Right atrium auricular region (tissue), 2 donors: ENCODE results near the gene GLIS2. TPM values are rescaled to one million over a fixed set of nuclear protein-coding genes. Genes with fewer than 3 reads are reported as not detected.
A peak's percentile ranks its signal among the peaks of the same experiment; 100 is the strongest.

Source experiments
- DNase-seq: peaks from one replicate; pipeline ENCODE4 v3.0.0-alpha.2; 2019; ENCODE audit warnings: low spot score
- H3K27ac ChIP-seq, 2 donors: fragments of 200-600 bp; sonication (generic); 1 replicate in 1 of 2; 2 replicates in 1 of 2; pipeline ENCODE4 v1.5.1; 2016 to 2019
- H3K27me3 ChIP-seq, 2 donors: fragments of 200-600 bp; sonication (generic); one replicate each; pipeline versions ENCODE4 v1.5.1 to v1.6.0; 2017 to 2019
- H3K36me3 ChIP-seq: fragments of 200-600 bp; sonication (generic); one replicate; pipeline ENCODE4 v1.5.1; 2016
- H3K4me1 ChIP-seq, 2 donors: fragments of 200-600 bp; sonication (generic); one replicate each; pipeline versions ENCODE4 v1.5.1 to v1.6.0; 2017 to 2019
- H3K4me3 ChIP-seq, 2 donors: fragments of 200-600 bp; sonication (generic); 1 replicate in 1 of 2; 2 replicates in 1 of 2; pipeline ENCODE4 v1.5.1; 2017 to 2019; ENCODE audit warnings: mild to moderate bottlenecking in 1 of 2, moderate library complexity in 1 of 2
- H3K9me3 ChIP-seq, 2 donors: fragments of 200-600 bp; sonication (generic); one replicate each; pipeline ENCODE4 v1.5.1; 2019
- CTCF ChIP-seq, 2 donors: fragments of 200-600 bp; sonication (generic); IDR thresholded peaks; one replicate each; pipeline ENCODE4 v1.5.1; 2019; ENCODE audit warnings: antibody characterized with exemption in 2 of 2
- total RNA-seq, 2 donors: library from RNA; depleted of rRNA; stranded (reverse); fragments of >200 nt; gene quantifications; one replicate each; pipeline ENCODE4 v1.1.0, GENCODE V29; 2016

Gene GLIS2
- total RNA-seq, 2 donors from 2014 or later = 10.3 to 16.0 TPM

GRCh38 chr16:4367393-4367856 lies 51.6 kb downstream of the GLIS2 start:
- Histone ChIP-seq H3K4me3 (no peak overlapping the region), H3K27me3 (no peaks in the 10 kb centered on the region), H3K27ac (no peak overlapping the region), H3K4me1 (peaks cover 0 to 33% of the 10 kb centered on the region in 2 donors), H3K36me3 (peaks cover 14% of the 10 kb centered on the region), H3K9me3 (no peaks in the 10 kb centered on the region)
- DNase-seq = no peak
- TF ChIP-seq CTCF (IDR thresholded peaks at IDR 0.05) = no peak

- H3K27ac ChIP-seq = peak overlapping the region in 1 of 2 donors; percentile 89
- TF ChIP-seq CTCF (IDR thresholded peaks at IDR 0.05) = no peak
- H3K4me1 ChIP-seq = peaks cover 0 to 51% of the 10 kb centered on the region in 2 donors
- H3K9me3 ChIP-seq = no peaks in the 10 kb centered on the region
- H3K36me3 ChIP-seq = peaks cover 3% of the 10 kb centered on the region
- H3K27me3 ChIP-seq = no peaks in the 10 kb centered on the region
- DNase-seq = no peak
- no peak overlapping the region for H3K4me3 ChIP-seq
Measured at GRCh38 chr16:4369007-4369733, 53.3 kb downstream of the GLIS2 start.

GRCh38 chr16:4370151-4370550 lies 54.3 kb downstream of the GLIS2 start:
- peaks cover 0 to 61% of the 10 kb centered on the region in 2 donors for H3K4me1 ChIP-seq
- TF ChIP-seq CTCF (IDR thresholded peaks at IDR 0.05) = no peak
- H3K9me3 ChIP-seq = no peaks in the 10 kb centered on the region
- no peak overlapping the region for H3K4me3 ChIP-seq
- no peak for DNase-seq
- H3K27ac ChIP-seq = peak overlapping the region; percentile 89 to 93
- H3K27me3 ChIP-seq = no peaks in the 10 kb centered on the region
- no peaks in the 10 kb centered on the region for H3K36me3 ChIP-seq

GRCh38 chr16:4370570-4371356 lies 54.9 kb downstream of the GLIS2 start:
- peak; percentile 91 for DNase-seq
- Histone ChIP-seq H3K27ac (peak overlapping the region; percentile 89 to 93), H3K9me3 (no peaks in the 10 kb centered on the region), H3K27me3 (no peaks in the 10 kb centered on the region), H3K36me3 (no peaks in the 10 kb centered on the region), H3K4me1 (peaks cover 0 to 67% of the 10 kb centered on the region in 2 donors), H3K4me3 (peak overlapping the region; percentile 59 to 69)
- TF ChIP-seq CTCF (IDR thresholded peaks at IDR 0.05) = no peak

- H3K4me3 ChIP-seq = peak within 1 kb of the TSS; percentile 59 to 69
- peak; percentile 89 for DNase-seq
- H3K27me3 ChIP-seq = no peaks in the 10 kb centered on the region
- peak within 1 kb of the TSS; percentile 89 to 93 for H3K27ac ChIP-seq
- no peak for TF ChIP-seq CTCF (IDR thresholded peaks at IDR 0.05)
- H3K36me3 ChIP-seq = no peaks in the 10 kb centered on the region
- H3K9me3 ChIP-seq = no peaks in the 10 kb centered on the region
- H3K4me1 ChIP-seq = peaks cover 0 to 74% of the 10 kb centered on the region in 2 donors
Measured at GRCh38 chr16:4371357-4372000, 55.6 kb downstream of the GLIS2 start, which contains the start of gene VASN. TSS of gene VASN (plus strand) at chr16:4371848. CDS start at chr16:4380878, 9,030 bp downstream.
